Trophoblast cell (in vitro differentiated cells and primary cell): ENCODE data around the gene EPB41L1.

Experiments
- DNase-seq, 2 donors: peaks; one replicate each; pipeline ENCODE4 v3.0.0-alpha.2; 2016
- H2AFZ ChIP-seq: 2 replicates; pipeline ENCODE4 v1.6.1; 2013; ENCODE audit warnings: low read length, moderate library complexity, mild to moderate bottlenecking; ENCODE audit not compliant: insufficient read depth, poor library complexity
- H2AK5ac ChIP-seq: 2 replicates; pipeline ENCODE4 v1.6.1; 2013; ENCODE audit warnings: mild to moderate bottlenecking, low read length
- H2BK120ac ChIP-seq: 2 replicates; pipeline ENCODE4 v1.6.1; 2013; ENCODE audit warnings: low read length, mild to moderate bottlenecking, moderate library complexity; ENCODE audit not compliant: insufficient read depth, poor library complexity
- H2BK12ac ChIP-seq: 2 replicates; pipeline ENCODE4 v1.6.1; 2013; ENCODE audit warnings: mild to moderate bottlenecking, low read length, moderate library complexity
- H2BK5ac ChIP-seq: 2 replicates; pipeline ENCODE4 v1.6.1; 2013; ENCODE audit warnings: low read length, low read depth, moderate library complexity, mild to moderate bottlenecking; ENCODE audit not compliant: poor library complexity
- H3K14ac ChIP-seq: 2 replicates; pipeline ENCODE4 v1.6.1; 2013; ENCODE audit warnings: mild to moderate bottlenecking, low read length
- H3K18ac ChIP-seq: 2 replicates; pipeline ENCODE4 v1.6.1; 2013; ENCODE audit warnings: mild to moderate bottlenecking, low read length
- H3K23ac ChIP-seq: 2 replicates; pipeline ENCODE4 v1.6.1; 2013; ENCODE audit warnings: low read length
- H3K27ac ChIP-seq: 2 replicates; pipeline ENCODE4 v1.5.1; 2013; ENCODE audit warnings: low read depth, mild to moderate bottlenecking, inconsistent platforms, low read length, moderate library complexity
- H3K27me3 ChIP-seq: 2 replicates; pipeline ENCODE4 v1.6.1; 2013; ENCODE audit warnings: inconsistent platforms, mild to moderate bottlenecking, low read length, moderate library complexity; ENCODE audit not compliant: insufficient read depth
- H3K36me3 ChIP-seq, 2 experiments: 1 replicate in 1 of 2; 2 replicates in 1 of 2; pipeline ENCODE4 v1.6.1; 2013; ENCODE audit warnings: low read length in 2 of 2, mild to moderate bottlenecking in 2 of 2, moderate library complexity in 1 of 2; ENCODE audit not compliant: insufficient read depth in 2 of 2, control insufficient read depth in 1 of 2
- H3K4ac ChIP-seq: 2 replicates; pipeline ENCODE4 v1.6.1; 2013; ENCODE audit warnings: low read depth, mild to moderate bottlenecking, low read length, moderate library complexity
- H3K4me1 ChIP-seq, 2 experiments: 1 replicate in 1 of 2; 2 replicates in 1 of 2; pipeline ENCODE4 v1.6.1; 2013; ENCODE audit warnings: low read length in 2 of 2, mild to moderate bottlenecking in 2 of 2, moderate library complexity in 1 of 2; ENCODE audit not compliant: insufficient read depth in 2 of 2, control insufficient read depth in 1 of 2
- H3K4me2 ChIP-seq: 2 replicates; pipeline ENCODE4 v1.6.1; 2013; ENCODE audit warnings: inconsistent platforms, mild to moderate bottlenecking, low read length, moderate library complexity
- H3K4me3 ChIP-seq: 2 replicates; pipeline ENCODE4 v1.5.1; 2013; ENCODE audit warnings: mild to moderate bottlenecking, low read depth, low read length, inconsistent platforms
- H3K79me1 ChIP-seq: one replicate; pipeline ENCODE4 v1.6.1; 2013; ENCODE audit warnings: low read length
- H3K79me2 ChIP-seq: 2 replicates; pipeline ENCODE4 v1.6.1; 2013; ENCODE audit warnings: low read length, mild to moderate bottlenecking; ENCODE audit not compliant: control insufficient read depth, insufficient read depth, poor library complexity
- H3K9ac ChIP-seq: 2 replicates; pipeline ENCODE4 v1.6.1; 2013; ENCODE audit warnings: mild to moderate bottlenecking, low read length
- H3K9me3 ChIP-seq: 2 replicates; pipeline ENCODE4 v1.6.1; 2013; ENCODE audit warnings: low read depth, mild to moderate bottlenecking, control low read depth, inconsistent platforms, low read length; ENCODE audit not compliant: insufficient read depth
- H4K12ac ChIP-seq: 2 replicates; pipeline ENCODE4 v1.6.1; 2013; ENCODE audit warnings: low read depth, mild to moderate bottlenecking, low read length, moderate library complexity
- H4K8ac ChIP-seq: 2 replicates; pipeline ENCODE4 v1.6.1; 2013; ENCODE audit warnings: low read depth, mild to moderate bottlenecking, low read length, moderate library complexity
- H4K91ac ChIP-seq: one replicate; pipeline ENCODE4 v1.6.1; 2013; ENCODE audit warnings: low read depth, mild to moderate bottlenecking, low read length, moderate library complexity
- WGBS: extraction: QIAGEN DNeasy Blood & Tissue Kit; methylation state at CpG from one replicate; pipeline ENCODE4 v1.1.7; 2013; ENCODE audit warnings: missing lambda C conversion rate; ENCODE audit not compliant: insufficient read length, insufficient coverage; ENCODE audit errors: extremely low coverage; 5-methylcytosine and 5-hydroxymethylcytosine counted together

The EPB41L1 gene

GRCh38 chr20:36149469-36149868 lies 5.1 kb upstream of the EPB41L1 start:
- Histone ChIP-seq H2BK120ac (no peak overlapping the region), H3K4me3 (no peak overlapping the region), H4K91ac (no peak overlapping the region), H2BK12ac (no peak overlapping the region), H4K8ac (no peak overlapping the region), H2AK5ac (no peak overlapping the region), H3K79me1 (no peaks in the 10 kb centered on the region), H3K4me2 (no peak overlapping the region), H3K79me2 (no peaks in the 10 kb centered on the region), H3K4ac (no peak overlapping the region), H3K27me3 (no peaks in the 10 kb centered on the region), H2BK5ac (no peak overlapping the region), H3K4me1 (peaks cover 4 to 8% of the 10 kb centered on the region in 2 experiments), H4K12ac (no peak overlapping the region), H3K23ac (no peak overlapping the region), H3K36me3 (no peaks in the 10 kb centered on the region), H3K27ac (no peak overlapping the region), H3K9me3 (no peaks in the 10 kb centered on the region), H3K18ac (no peak overlapping the region), H2AFZ (no peak overlapping the region), H3K9ac (no peak overlapping the region), H3K14ac (no peak overlapping the region)
- no CpG with 5 or more reads among the region's 3 CpGs for WGBS
- no peak for DNase-seq

DNA sequence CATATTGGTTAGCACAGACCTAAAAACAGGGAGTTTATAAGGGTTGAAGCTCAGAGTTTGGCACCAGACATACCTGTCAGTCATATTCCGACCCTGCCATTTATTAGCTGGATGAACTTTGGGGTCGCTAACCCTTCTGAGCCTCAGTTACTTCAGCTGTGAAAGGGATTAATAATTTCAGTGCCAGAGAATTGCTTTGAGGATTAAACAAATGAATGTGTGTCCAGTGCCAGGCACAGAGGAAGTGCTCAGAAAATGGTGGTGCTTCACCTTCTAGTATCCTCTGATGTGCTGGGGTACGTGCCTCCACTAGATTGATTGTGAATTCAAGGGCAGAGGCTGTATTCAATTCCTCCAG lies 4.1 kb upstream of the EPB41L1 start:
- Histone ChIP-seq H3K4ac (no peak overlapping the region), H2BK5ac (no peak overlapping the region), H3K27ac (no peak overlapping the region), H3K36me3 (no peaks in the 10 kb centered on the region), H2BK12ac (no peak overlapping the region), H3K9ac (no peak overlapping the region), H3K79me2 (no peaks in the 10 kb centered on the region), H3K4me3 (no peak overlapping the region), H4K12ac (no peak overlapping the region), H3K9me3 (peaks cover 2% of the 10 kb centered on the region), H3K79me1 (no peaks in the 10 kb centered on the region), H2AFZ (no peak overlapping the region), H4K91ac (no peak overlapping the region), H3K23ac (no peak overlapping the region), H3K18ac (no peak overlapping the region), H2AK5ac (no peak overlapping the region), H3K4me2 (no peak overlapping the region), H3K4me1 (peaks cover 7 to 8% of the 10 kb centered on the region in 2 experiments), H3K27me3 (peaks cover 2% of the 10 kb centered on the region), H4K8ac (no peak overlapping the region), H2BK120ac (no peak overlapping the region), H3K14ac (no peak overlapping the region)
- WGBS: no CpG with 5 or more reads among the region's 3 CpGs
- DNase-seq: no peak

DNA sequence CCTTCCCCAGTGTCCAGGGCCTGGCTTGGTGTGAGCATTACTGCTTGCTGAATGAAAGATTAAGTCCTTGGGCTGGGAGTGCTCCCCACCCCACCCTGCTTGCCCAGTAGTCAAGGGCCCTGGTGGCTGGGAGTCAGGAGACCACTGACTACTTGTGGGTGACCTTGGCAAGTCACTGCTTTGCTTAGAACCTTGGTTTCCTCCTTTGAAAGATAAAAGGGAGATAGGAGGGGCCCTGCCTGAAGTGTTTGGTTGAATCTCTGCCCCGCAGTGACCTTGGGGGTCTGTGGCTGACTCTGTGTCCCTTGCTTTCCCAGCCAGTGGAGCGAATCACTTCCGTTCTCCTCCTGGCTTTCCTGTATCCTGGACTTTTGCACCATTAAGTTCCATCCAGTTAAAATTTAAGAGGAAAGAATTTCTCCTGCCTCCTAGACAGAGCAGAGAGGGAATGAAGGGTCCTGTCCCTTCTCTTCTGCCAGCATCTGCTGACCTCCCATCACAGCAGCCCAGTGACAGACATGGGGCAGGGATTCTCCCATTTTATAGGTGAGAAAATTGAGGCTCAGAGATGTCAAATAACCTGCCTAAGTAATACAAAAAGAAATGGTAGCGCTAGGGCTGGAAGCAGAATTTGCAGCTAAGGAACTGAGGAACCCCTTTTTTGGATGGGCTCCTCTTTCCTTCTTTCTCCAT lies 3.5 kb upstream of the EPB41L1 start:
- Histone ChIP-seq H2BK120ac (no peak overlapping the region), H3K9ac (no peak overlapping the region), H3K79me1 (no peaks in the 10 kb centered on the region), H3K36me3 (no peaks in the 10 kb centered on the region), H2BK12ac (no peak overlapping the region), H3K4me3 (no peak overlapping the region), H4K12ac (no peak overlapping the region), H3K4me1 (peaks cover 7 to 8% of the 10 kb centered on the region in 2 experiments), H3K23ac (no peak overlapping the region), H3K18ac (no peak overlapping the region), H3K4me2 (no peak overlapping the region), H3K4ac (no peak overlapping the region), H2AFZ (no peak overlapping the region), H3K27ac (no peak overlapping the region), H4K91ac (no peak overlapping the region), H4K8ac (no peak overlapping the region), H2AK5ac (no peak overlapping the region), H3K9me3 (peaks cover 4% of the 10 kb centered on the region), H3K14ac (no peak overlapping the region), H2BK5ac (no peak overlapping the region), H3K27me3 (peaks cover 5% of the 10 kb centered on the region), H3K79me2 (no peaks in the 10 kb centered on the region)
- no CpG with 5 or more reads among the region's 4 CpGs for WGBS
- no peak for DNase-seq

- no peak for DNase-seq
- WGBS: no CpG with 5 or more reads among the region's 4 CpGs
- H3K27me3 ChIP-seq: peaks cover 6% of the 10 kb centered on the region
- no peaks in the 10 kb centered on the region for H3K79me1 ChIP-seq
- no peak overlapping the region for H3K4me2 ChIP-seq
- H2BK5ac ChIP-seq: no peak overlapping the region
- no peak overlapping the region for H4K12ac ChIP-seq
- no peaks in the 10 kb centered on the region for H3K79me2 ChIP-seq
- H2AK5ac ChIP-seq: no peak overlapping the region
- H3K18ac ChIP-seq: no peak overlapping the region
- no peak overlapping the region for H3K27ac ChIP-seq
- H2AFZ ChIP-seq: no peak overlapping the region
- no peak overlapping the region for H3K23ac ChIP-seq
- H3K9me3 ChIP-seq: peaks cover 4% of the 10 kb centered on the region
- H3K9ac ChIP-seq: no peak overlapping the region
- no peak overlapping the region for H3K4me3 ChIP-seq
- no peaks in the 10 kb centered on the region for H3K36me3 ChIP-seq
- no peak overlapping the region for H2BK12ac ChIP-seq
- H4K8ac ChIP-seq: no peak overlapping the region
- no peak overlapping the region for H2BK120ac ChIP-seq
- H3K4me1 ChIP-seq: peaks cover 7 to 8% of the 10 kb centered on the region in 2 experiments
- H4K91ac ChIP-seq: no peak overlapping the region
- no peak overlapping the region for H3K14ac ChIP-seq
- H3K4ac ChIP-seq: no peak overlapping the region
Observed at GRCh38 chr20:36152261-36152660, 2.3 kb upstream of the EPB41L1 start.
